C4-2B (cell line): Measurements from ENCODE around the gene ANO2.

Experiments
- H3K27ac ChIP-seq: fragments of 450-650 bp; 2 replicates; pipeline ENCODE4 v1.5.1; 2017
- ZFX ChIP-seq: fragments of 450-650 bp; IDR thresholded peaks from 2 replicates; pipeline ENCODE4 v1.6.1; 2017
- TF ChIP-seq, protein P1 (sequence below): fragments of 450-650 bp; conservative IDR thresholded peaks from 2 replicates; pipeline ENCODE4 v1.5.1; 2017; ENCODE audit warnings: mild to moderate bottlenecking

ANO2 gene

GRCh38 chr12:5650281-5650680 lies 294.8 kb downstream of the ANO2 start:
- TF ChIP-seq ZFX: no peak
- TF ChIP-seq, protein P1, sequence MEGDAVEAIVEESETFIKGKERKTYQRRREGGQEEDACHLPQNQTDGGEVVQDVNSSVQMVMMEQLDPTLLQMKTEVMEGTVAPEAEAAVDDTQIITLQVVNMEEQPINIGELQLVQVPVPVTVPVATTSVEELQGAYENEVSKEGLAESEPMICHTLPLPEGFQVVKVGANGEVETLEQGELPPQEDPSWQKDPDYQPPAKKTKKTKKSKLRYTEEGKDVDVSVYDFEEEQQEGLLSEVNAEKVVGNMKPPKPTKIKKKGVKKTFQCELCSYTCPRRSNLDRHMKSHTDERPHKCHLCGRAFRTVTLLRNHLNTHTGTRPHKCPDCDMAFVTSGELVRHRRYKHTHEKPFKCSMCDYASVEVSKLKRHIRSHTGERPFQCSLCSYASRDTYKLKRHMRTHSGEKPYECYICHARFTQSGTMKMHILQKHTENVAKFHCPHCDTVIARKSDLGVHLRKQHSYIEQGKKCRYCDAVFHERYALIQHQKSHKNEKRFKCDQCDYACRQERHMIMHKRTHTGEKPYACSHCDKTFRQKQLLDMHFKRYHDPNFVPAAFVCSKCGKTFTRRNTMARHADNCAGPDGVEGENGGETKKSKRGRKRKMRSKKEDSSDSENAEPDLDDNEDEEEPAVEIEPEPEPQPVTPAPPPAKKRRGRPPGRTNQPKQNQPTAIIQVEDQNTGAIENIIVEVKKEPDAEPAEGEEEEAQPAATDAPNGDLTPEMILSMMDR: no peak

DNA sequence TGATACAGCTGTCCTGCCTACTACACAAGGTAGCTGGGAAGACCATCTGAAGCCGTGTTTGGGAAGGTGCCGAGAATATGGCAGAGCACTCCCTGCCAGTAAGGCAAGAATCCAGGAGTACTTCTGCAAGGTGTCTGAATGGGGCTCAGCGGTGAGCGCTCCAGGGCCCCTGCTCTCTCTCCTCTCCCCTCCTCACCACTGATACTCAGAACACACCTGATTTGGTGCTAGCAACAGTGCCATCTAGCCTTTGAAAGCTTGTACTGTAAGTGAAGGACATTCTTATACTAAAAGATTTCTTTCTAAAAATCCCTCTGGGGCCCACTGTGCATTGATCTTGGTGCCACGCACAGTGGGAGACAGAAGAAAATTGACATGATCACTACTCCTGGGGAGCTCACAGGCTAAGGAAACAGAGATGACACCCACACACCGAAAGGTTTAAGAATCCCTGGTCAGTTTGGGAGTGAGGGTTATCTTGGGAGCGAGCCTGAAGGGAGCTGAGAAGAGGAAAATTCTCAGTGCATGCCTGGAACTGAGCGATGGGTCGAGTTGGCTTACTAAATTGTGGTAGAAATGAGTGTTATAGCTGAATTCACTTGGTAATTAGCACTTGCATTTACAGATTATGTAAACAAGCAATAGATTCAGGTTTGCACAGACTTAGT lies 296.2 kb downstream of the ANO2 start:
- H3K27ac ChIP-seq: no peak overlapping the region
- TF ChIP-seq, protein P1: peak; percentile 66
- no peak for TF ChIP-seq ZFX

More at GRCh38 chr12:5650281-5650680, 294.8 kb downstream of the ANO2 start:
- H3K27ac ChIP-seq: no peak overlapping the region

DNA sequence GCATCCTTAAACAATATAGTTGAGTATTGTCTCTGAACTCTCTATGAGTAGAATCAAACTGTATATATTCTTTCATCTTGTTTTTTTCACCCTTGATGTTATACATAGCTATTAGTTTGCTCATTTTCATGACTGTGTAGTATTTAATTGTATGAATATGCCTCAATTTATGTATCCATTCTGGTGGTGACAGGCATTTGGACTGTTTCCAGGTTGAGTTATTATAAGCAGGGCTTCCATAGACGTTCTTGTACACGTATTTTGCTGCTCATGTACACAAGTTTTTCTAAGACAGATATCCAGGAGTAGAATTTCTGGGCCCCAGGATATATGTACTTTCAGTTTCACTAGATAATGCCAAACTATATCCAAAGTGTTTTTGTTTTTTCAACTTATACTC lies 301.8 kb downstream of the ANO2 start:
- TF ChIP-seq, protein P1: no peak
- no peak for TF ChIP-seq ZFX
- no peak overlapping the region for H3K27ac ChIP-seq

DNA sequence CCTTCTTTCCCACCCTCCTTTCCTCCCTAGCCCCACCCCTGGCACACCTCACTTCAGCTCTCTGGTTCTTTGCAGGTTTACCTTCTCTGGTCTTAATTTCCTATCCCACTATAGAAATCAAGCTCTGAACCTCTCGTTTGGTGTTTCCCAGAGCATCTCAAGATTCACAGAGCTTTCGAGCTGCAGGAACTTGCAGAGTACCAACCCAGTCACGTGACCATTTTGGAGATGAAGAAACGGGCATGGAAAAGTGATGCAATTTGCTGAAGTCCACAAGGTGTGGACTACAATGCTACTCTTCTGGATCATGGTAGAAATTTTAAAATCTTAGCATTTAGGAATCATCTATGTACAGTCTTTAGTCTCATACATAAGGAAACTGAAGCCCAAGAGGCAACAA lies 307.4 kb downstream of the ANO2 start:
- no peak for TF ChIP-seq ZFX
- TF ChIP-seq, protein P1: no peak
- no peak overlapping the region for H3K27ac ChIP-seq

DNA sequence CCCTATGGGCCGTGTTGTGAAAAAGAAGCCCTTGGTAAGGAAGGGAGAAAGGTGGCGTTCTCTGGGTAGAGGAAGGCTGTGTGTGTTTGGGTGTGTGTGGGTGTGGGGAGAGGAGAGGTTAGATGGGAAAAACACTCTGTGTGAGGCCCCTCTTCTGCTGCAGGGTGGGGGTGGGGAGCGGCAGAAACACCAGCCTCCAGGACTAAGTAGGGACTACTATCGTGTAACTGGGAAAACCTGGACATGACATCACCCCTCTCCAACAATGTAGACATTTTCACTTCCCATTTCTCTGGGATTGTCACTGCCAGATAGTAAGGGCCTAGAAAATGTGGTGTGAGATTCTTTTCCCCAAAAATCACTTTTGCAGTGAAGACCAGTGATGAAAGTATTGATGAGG lies 308.2 kb downstream of the ANO2 start:
- TF ChIP-seq ZFX: no peak
- TF ChIP-seq, protein P1: no peak
- no peak overlapping the region for H3K27ac ChIP-seq

GRCh38 chr12:5633106-5633505 lies 312.0 kb downstream of the ANO2 start:
- H3K27ac ChIP-seq: no peak overlapping the region
- no peak for TF ChIP-seq ZFX
- TF ChIP-seq, protein P1: no peak

- H3K27ac ChIP-seq: no peak overlapping the region
- TF ChIP-seq, protein P1: no peak
- TF ChIP-seq ZFX: no peak
Measured at GRCh38 chr12:5632453-5632852, 312.6 kb downstream of the ANO2 start.
